HG02571 (cell line): ENCODE results near the gene TBC1D30.

Experiments
- ATAC-seq: cut with Tn5 transposase; IDR thresholded peaks from one replicate; pipeline ENCODE4 v1.9.1; 2021; ENCODE audit warnings: mild to moderate bottlenecking, moderate library complexity; ENCODE audit not compliant: unreplicated experiment

TBC1D30 gene

GRCh38 chr12:64802180-64802775 lies 22.2 kb upstream of the TBC1D30 start:
- peak; percentile 57 for ATAC-seq

- ATAC-seq: no peak
These were observed 18.3 kb upstream of the TBC1D30 start for GRCh38 chr12:64806173-64806572.

GRCh38 chr12:64806593-64807460 lies 17.6 kb upstream of the TBC1D30 start:
- ATAC-seq: no peak

- ATAC-seq: no peak
These were observed 16.3 kb upstream of the TBC1D30 start for GRCh38 chr12:64808110-64808509.

GRCh38 chr12:64810831-64811230 lies 13.6 kb upstream of the TBC1D30 start:
- no peak for ATAC-seq

GRCh38 chr12:64813723-64814122 lies 10.7 kb upstream of the TBC1D30 start:
- ATAC-seq: no peak

GRCh38 chr12:64814432-64814831 lies 10.0 kb upstream of the TBC1D30 start:
- no peak for ATAC-seq

GRCh38 chr12:64819816-64820402 lies 4.5 kb upstream of the TBC1D30 start:
- no peak for ATAC-seq

- ATAC-seq: no peak
These were observed 3.9 kb upstream of the TBC1D30 start for GRCh38 chr12:64820593-64820992.

GRCh38 chr12:64821116-64821630 lies 3.3 kb upstream of the TBC1D30 start:
- ATAC-seq: no peak

GRCh38 chr12:64824130-64824499 lies 332 bp upstream of the TBC1D30 start:
- ATAC-seq: no peak

GRCh38 chr12:64825143-64826021 lies 935 bp downstream of the TBC1D30 start:
- no peak for ATAC-seq

- no peak for ATAC-seq
These were observed 1.8 kb downstream of the TBC1D30 start for GRCh38 chr12:64826234-64826633.

- no peak for ATAC-seq
These were observed 4.3 kb downstream of the TBC1D30 start for GRCh38 chr12:64828713-64829112.

- no peak for ATAC-seq
These were observed 9.5 kb downstream of the TBC1D30 start for GRCh38 chr12:64833928-64834327.

- no peak for ATAC-seq
These were observed 11.5 kb downstream of the TBC1D30 start for GRCh38 chr12:64835901-64836300.

- ATAC-seq: no peak
These were observed 12.4 kb downstream of the TBC1D30 start for GRCh38 chr12:64836856-64837255.

GRCh38 chr12:64837427-64837826 lies 13.0 kb downstream of the TBC1D30 start:
- ATAC-seq: no peak

GRCh38 chr12:64840119-64840518 lies 15.7 kb downstream of the TBC1D30 start:
- ATAC-seq: no peak

GRCh38 chr12:64840949-64841717 lies 16.7 kb downstream of the TBC1D30 start:
- ATAC-seq: no peak
